Right lobe of liver (tissue), 4 donors: ENCODE data around the gene ACSF3.

Experiments
- CTCF ChIP-seq, 4 donors: fragments of 200-600 bp in 3 of 4; fragments of 450-650 bp in 1 of 4; IDR thresholded peaks; one replicate each; pipeline versions ENCODE4 v1.5.1 to v1.8.0; 2016 to 2022; ENCODE audit warnings: antibody characterized with exemption in 4 of 4, mild to moderate bottlenecking in 2 of 4
- POLR2A ChIP-seq: fragments of 450-650 bp; IDR thresholded peaks from one replicate; pipeline ENCODE4 v1.6.1; 2017; ENCODE audit warnings: antibody characterized with exemption, mild to moderate bottlenecking
- donor health status: DM: no; HTN: no; CAD: no.
- donor health status: DM: no; HTN: no; CAD: no.
- donor health status: DM: no; HTN: yes; CAD: no.

DNA sequence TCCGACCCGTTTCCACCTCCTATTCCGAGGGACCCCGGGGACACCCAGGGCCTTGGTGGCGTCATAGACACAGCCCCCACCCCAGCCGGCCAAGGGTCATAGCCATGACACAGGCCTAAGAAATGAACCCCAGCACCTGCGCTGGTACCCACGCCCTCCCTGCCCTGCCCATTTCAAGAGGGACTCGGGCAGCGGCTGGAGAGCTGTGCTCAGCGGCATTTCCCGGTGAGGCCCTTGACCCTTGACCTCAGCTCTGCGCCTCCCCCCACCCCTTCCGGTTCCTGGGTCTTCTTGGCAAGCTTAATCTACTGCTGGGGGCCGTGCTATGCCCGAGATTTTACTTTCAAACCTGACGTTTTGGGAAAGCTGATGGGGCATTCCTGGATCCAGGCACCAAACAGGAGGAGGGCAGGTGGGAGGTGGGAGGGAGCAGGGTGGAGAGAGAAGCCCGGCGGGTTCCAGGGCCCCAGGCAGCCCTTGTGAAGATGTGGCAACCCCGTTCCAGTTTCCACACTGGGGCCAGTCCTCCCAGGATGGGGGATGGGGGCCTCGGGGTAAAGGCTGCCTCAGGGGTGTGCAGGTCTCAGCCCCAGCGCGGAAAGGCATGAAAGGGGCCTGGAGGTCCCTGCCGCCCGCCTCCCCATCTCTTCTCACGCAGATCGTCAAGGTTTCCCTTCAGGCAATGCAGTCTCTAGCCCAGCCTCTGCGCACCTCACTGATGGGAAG, 106.6 kb downstream of the ACSF3 start, which contains the start of gene SLC22A31:
- TF ChIP-seq POLR2A (no peak), CTCF (IDR thresholded peaks at IDR 0.05) (no peak)
